A673 (cell line): ENCODE data around the gene ZBTB20. TPM values are rescaled to one million over a fixed set of nuclear protein-coding genes. Genes with fewer than 3 reads are reported as not detected.

Source experiments
- BruUV-seq: library from RNA; stranded (reverse); fragments of 400-500 nt; replicated peaks from 2 replicates; lab custom pipeline; 2021; lab: Mats Ljungman, UMichigan
- CTCF ChIA-PET: fragments of 300-600 bp; sonication (Branson Sonifier 250); formaldehyde crosslinking; loops from one replicate; lab custom pipeline; 2022; ENCODE audit warnings: antibody characterized with exemption; lab: Charles Lee
- POLR2A ChIA-PET: fragments of 300-600 bp; sonication (Branson Sonifier 250); formaldehyde crosslinking; loops from one replicate; lab custom pipeline; 2022; ENCODE audit warnings: antibody characterized with exemption; ENCODE audit not compliant: low non-redundant PET; lab: Charles Lee
- DNase-seq: peaks from one replicate; pipeline ENCODE4 v3.0.0-alpha.2; 2015; ENCODE audit warnings: low spot score
- H3K27ac ChIP-seq: fragments of 200-600 bp; sonication (generic); 2 replicates; pipeline ENCODE4 v1.5.1; 2016; ENCODE audit warnings: mixed run types, low read depth, mild to moderate bottlenecking, mixed read lengths, antibody characterized with exemption, low read length; ENCODE audit not compliant: poor library complexity, severe bottlenecking
- H3K27me3 ChIP-seq: fragments of 200-600 bp; sonication (generic); replicated peaks from 2 replicates; pipeline ENCODE4 v1.6.1; 2017; ENCODE audit warnings: mixed run types, low read depth, mild to moderate bottlenecking, mixed read lengths, antibody characterized with exemption, low read length; ENCODE audit not compliant: insufficient read depth, poor library complexity
- H3K36me3 ChIP-seq: fragments of 200-600 bp; sonication (generic); 2 replicates; pipeline ENCODE4 v1.6.1; 2016; ENCODE audit warnings: mixed run types, mild to moderate bottlenecking, mixed read lengths, antibody characterized with exemption, low read length; ENCODE audit not compliant: insufficient read depth, poor library complexity, severe bottlenecking
- H3K4me1 ChIP-seq: fragments of 200-600 bp; sonication (generic); 2 replicates; pipeline ENCODE4 v1.6.1; 2017; ENCODE audit warnings: mixed run types, mild to moderate bottlenecking, mixed read lengths, antibody characterized with exemption, low read length; ENCODE audit not compliant: insufficient read depth, poor library complexity, severe bottlenecking
- H3K4me3 ChIP-seq: fragments of 200-600 bp; sonication (generic); 2 replicates; pipeline ENCODE4 v1.5.1; 2016; ENCODE audit warnings: low read depth, mixed run types, mild to moderate bottlenecking, mixed read lengths, low read length; ENCODE audit not compliant: poor library complexity, severe bottlenecking
- H3K9me3 ChIP-seq: fragments of 200-600 bp; sonication (generic); 2 replicates; pipeline ENCODE4 v1.6.1; 2016; ENCODE audit warnings: mixed run types, low read depth, mild to moderate bottlenecking, mixed read lengths, antibody characterized with exemption, low read length; ENCODE audit not compliant: poor library complexity, severe bottlenecking
- EZH2 ChIP-seq: fragments of 200-600 bp; sonication (generic); IDR thresholded peaks from 2 replicates; pipeline ENCODE4 v1.6.1; 2017; ENCODE audit warnings: borderline replicate concordance, low read depth, mild to moderate bottlenecking, mixed read lengths, antibody characterized with exemption, low read length; ENCODE audit not compliant: poor library complexity, severe bottlenecking
- intact Hi-C: fragments of 100-400 bp; cut with micrococcal nuclease; formaldehyde crosslinking; loops from one replicate; pipeline ENCODE4 v1.10.0; 2022; ENCODE audit not compliant: unreplicated experiment
- total RNA-seq: library from RNA; stranded (reverse); gene quantifications from 2 replicates; pipeline ENCODE4 v1.2.3, GENCODE V29; 2021
- TF ChIP-seq, protein P1 (sequence below): fragments of 300-800, 200-600 bp; sonication (generic); conservative IDR thresholded peaks from 2 replicates; pipeline ENCODE4 v1.5.1; 2017; ENCODE audit warnings: low read depth, mild to moderate bottlenecking, antibody characterized with exemption, low read length, moderate library complexity, mixed read lengths

The ZBTB20 gene
- total RNA-seq, 1 experiment from 2014 or later: 13.5 TPM

DNA sequence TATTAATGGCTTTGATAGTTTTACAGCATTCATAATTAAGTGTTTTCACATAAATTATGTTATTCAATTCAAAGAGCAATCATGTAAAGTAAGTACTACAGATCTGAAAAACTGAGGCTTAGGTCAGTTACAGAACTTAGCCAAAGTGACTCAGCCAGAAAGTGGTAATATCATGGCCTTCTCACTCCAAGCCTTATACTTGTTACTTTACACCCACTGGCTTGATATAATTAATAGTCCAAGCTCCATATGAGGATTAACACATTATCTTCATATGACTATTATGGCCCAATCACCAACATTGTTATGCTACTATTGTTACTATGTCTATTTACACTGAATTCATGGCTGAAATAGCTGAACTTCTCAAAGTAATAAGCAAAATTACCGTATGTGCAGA is 802.6 kb downstream of the ZBTB20 start:
- DNase-seq: no peak
- CTCF ChIA-PET: no interaction called here

DNA sequence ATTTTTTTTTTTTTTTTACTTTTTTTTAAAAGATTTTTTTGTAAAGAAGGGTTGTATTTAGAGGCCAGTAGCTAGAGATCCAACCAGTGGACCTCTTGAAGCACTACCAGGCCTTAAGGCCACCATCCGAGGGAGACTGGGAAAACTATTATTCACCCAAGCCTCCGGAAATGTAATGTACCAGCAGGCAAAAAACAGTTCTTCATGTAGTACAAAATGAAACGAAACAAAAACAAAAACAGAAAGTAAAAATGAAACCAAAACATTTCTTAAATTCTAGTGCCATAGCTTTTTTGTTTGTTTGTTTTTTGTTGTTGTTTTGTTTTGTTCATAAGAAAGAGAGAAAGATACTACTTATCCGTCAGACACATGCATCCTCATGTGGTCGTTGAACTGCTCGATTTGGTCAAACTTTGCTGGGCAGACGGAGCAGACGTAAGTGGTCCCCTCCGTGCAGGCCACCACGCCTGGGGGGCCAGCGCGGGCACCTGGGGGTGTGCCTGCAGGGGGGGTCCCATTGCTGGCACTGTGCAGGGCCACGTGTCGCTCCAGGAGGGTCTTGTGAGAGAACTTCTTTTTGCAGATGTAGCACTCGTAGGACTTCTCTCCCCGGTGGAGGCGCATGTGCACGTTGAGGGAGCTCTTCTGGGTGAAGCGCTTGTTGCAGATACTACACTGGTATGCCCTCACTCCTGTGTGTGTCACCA is 808.3 kb downstream of the ZBTB20 start:
- DNase-seq: no peak
- no peak for TF ChIP-seq EZH2
- TF ChIP-seq, protein P1, sequence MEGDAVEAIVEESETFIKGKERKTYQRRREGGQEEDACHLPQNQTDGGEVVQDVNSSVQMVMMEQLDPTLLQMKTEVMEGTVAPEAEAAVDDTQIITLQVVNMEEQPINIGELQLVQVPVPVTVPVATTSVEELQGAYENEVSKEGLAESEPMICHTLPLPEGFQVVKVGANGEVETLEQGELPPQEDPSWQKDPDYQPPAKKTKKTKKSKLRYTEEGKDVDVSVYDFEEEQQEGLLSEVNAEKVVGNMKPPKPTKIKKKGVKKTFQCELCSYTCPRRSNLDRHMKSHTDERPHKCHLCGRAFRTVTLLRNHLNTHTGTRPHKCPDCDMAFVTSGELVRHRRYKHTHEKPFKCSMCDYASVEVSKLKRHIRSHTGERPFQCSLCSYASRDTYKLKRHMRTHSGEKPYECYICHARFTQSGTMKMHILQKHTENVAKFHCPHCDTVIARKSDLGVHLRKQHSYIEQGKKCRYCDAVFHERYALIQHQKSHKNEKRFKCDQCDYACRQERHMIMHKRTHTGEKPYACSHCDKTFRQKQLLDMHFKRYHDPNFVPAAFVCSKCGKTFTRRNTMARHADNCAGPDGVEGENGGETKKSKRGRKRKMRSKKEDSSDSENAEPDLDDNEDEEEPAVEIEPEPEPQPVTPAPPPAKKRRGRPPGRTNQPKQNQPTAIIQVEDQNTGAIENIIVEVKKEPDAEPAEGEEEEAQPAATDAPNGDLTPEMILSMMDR: no peak
- no peaks in the 10 kb centered on the region for H3K4me1 ChIP-seq
- H3K27me3 ChIP-seq: no peaks in the 10 kb centered on the region
- ChIA-PET POLR2A (interaction anchor here (0.6 kb wide), 1 partner anchor 226 kb away, joined by 3 read pairs; no protein-coding TSS in a partner anchor), CTCF (no interaction called here)
- H3K36me3 ChIP-seq: no peaks in the 10 kb centered on the region
- no TSS peak for BruUV-seq
- H3K27ac ChIP-seq: no peak overlapping the region
- no peaks in the 10 kb centered on the region for H3K9me3 ChIP-seq
- H3K4me3 ChIP-seq: no peak overlapping the region
- intact Hi-C loops: no loop called here

More for the DNA sequence above, 802.6 kb downstream of the ZBTB20 start:
- POLR2A ChIA-PET: no interaction called here
- Histone ChIP-seq H3K4me1 (peaks cover 15% of the 10 kb centered on the region), H3K4me3 (no peak overlapping the region), H3K9me3 (no peaks in the 10 kb centered on the region), H3K27ac (no peak overlapping the region), H3K27me3 (no peaks in the 10 kb centered on the region), H3K36me3 (no peaks in the 10 kb centered on the region)
- intact Hi-C loops: no loop called here
- BruUV-seq: no TSS peak
- no peak for TF ChIP-seq EZH2
- TF ChIP-seq, protein P1: no peak

DNA sequence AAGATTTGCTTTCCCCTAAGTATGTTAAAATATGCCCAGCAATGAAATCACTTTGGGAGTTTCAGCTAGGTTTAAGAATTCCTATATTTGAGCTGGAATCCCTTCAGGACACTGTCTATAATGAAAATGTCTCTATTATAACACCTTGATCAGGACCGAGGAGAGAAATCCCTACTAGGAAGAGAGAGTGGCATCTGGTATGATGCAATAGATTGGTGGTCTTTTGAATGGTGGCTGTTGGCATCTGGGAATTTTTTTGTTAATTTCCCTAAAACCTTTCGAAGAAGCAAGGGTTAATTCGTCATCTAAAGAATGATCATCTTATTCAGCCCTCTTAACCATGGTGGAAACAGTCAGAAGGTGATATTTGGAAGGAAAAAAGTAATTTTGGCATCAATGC is 810.2 kb downstream of the ZBTB20 start:
- Histone ChIP-seq H3K9me3 (no peaks in the 10 kb centered on the region), H3K4me3 (no peak overlapping the region), H3K36me3 (no peaks in the 10 kb centered on the region), H3K4me1 (no peaks in the 10 kb centered on the region), H3K27ac (no peak overlapping the region), H3K27me3 (no peaks in the 10 kb centered on the region)
- BruUV-seq: no TSS peak
- intact Hi-C loops: no loop called here
- POLR2A ChIA-PET: no interaction called here
- DNase-seq: no peak
- TF ChIP-seq EZH2: no peak
- TF ChIP-seq, protein P1: no peak
- CTCF ChIA-PET: no interaction called here
